HG02852 (cell line): ENCODE data around the gene STAT5A.
"Not testable (repeated sequence)": the region's sequence is repeated elsewhere in the genome, so short reads cannot be mapped to it uniquely, and the experiment has no call there.

Experiments
- ATAC-seq: cut with Tn5 transposase; IDR thresholded peaks from one replicate; pipeline ENCODE4 v1.9.1; 2021; ENCODE audit warnings: mild to moderate bottlenecking, moderate library complexity; ENCODE audit not compliant: unreplicated experiment

Gene STAT5A

GRCh38 chr17:42283241-42284023 is 4.9 kb upstream of the STAT5A start:
- no peak for ATAC-seq

- ATAC-seq = no peak
Measured at GRCh38 chr17:42284024-42284369, 4.3 kb upstream of the STAT5A start.

- no peak for ATAC-seq
Measured at GRCh38 chr17:42284566-42284965, 3.7 kb upstream of the STAT5A start.

GRCh38 chr17:42285346-42286050 is 2.8 kb upstream of the STAT5A start:
- no peak for ATAC-seq

GRCh38 chr17:42286411-42287221 is 1.7 kb upstream of the STAT5A start:
- no peak for ATAC-seq

- no peak for ATAC-seq
Measured at GRCh38 chr17:42287305-42287976, 857 bp upstream of the STAT5A start.

- ATAC-seq = no peak
Measured at GRCh38 chr17:42288803-42289610, 709 bp downstream of the STAT5A start.

- ATAC-seq = no peak
Measured at GRCh38 chr17:42289611-42290181, 1.4 kb downstream of the STAT5A start.

- no peak for ATAC-seq
Measured at GRCh38 chr17:42290577-42290976, 2.3 kb downstream of the STAT5A start.

GRCh38 chr17:42291129-42291528 is 2.8 kb downstream of the STAT5A start:
- no peak for ATAC-seq

GRCh38 chr17:42294469-42295398 is 6.4 kb downstream of the STAT5A start:
- ATAC-seq = no peak

- no peak for ATAC-seq
Measured at GRCh38 chr17:42296012-42296411, 7.7 kb downstream of the STAT5A start.

- ATAC-seq = not testable (repeated sequence)
Measured at GRCh38 chr17:42297775-42298174, 9.5 kb downstream of the STAT5A start.

- not testable (repeated sequence) for ATAC-seq
Measured at GRCh38 chr17:42299361-42299760, 11.1 kb downstream of the STAT5A start.

GRCh38 chr17:42299913-42300312 is 11.6 kb downstream of the STAT5A start:
- not testable (repeated sequence) for ATAC-seq

- ATAC-seq = no peak
Measured at GRCh38 chr17:42301022-42301421, 12.7 kb downstream of the STAT5A start.

- no peak for ATAC-seq
Measured at GRCh38 chr17:42303694-42304093, 15.4 kb downstream of the STAT5A start.

- no peak for ATAC-seq
Measured at GRCh38 chr17:42304187-42305030, 16.1 kb downstream of the STAT5A start.
